HepG2 (cell line): ENCODE results near the gene SH3D19. TPM values are rescaled to one million over a fixed set of nuclear protein-coding genes. Genes with fewer than 3 reads are reported as not detected.

ENCODE experiments used
- DDIT3 ChIP-seq: sonication (generic); formaldehyde crosslinking; IDR thresholded peaks from 2 replicates; pipeline ENCODE4 v1.4.0; 2020; ENCODE audit warnings: mild to moderate bottlenecking, missing genetic modification reagents
- GATAD2A ChIP-seq: IDR thresholded peaks from 2 replicates; pipeline ENCODE4 v1.6.1; 2016
- MED13 ChIP-seq: sonication (generic); formaldehyde crosslinking; IDR thresholded peaks from 2 replicates; pipeline ENCODE4 v1.5.0; 2020; ENCODE audit warnings: missing genetic modification reagents
- MYPOP ChIP-seq: sonication (generic); formaldehyde crosslinking; IDR thresholded peaks from 2 replicates; pipeline ENCODE4 v1.8.1; 2023; ENCODE audit warnings: mild to moderate bottlenecking, moderate library complexity, missing genetic modification reagents
- NFATC3 ChIP-seq: sonication (generic); formaldehyde crosslinking; IDR thresholded peaks from 2 replicates; pipeline ENCODE4 v1.5.1; 2020; ENCODE audit warnings: mild to moderate bottlenecking, missing genetic modification reagents
- NR2F1 ChIP-seq, 2 experiments: fragments of 450-650 bp in 1 of 2; formaldehyde crosslinking in 1 of 2; IDR thresholded peaks; 2 replicates each; pipeline versions ENCODE4 v1.5.0 to v1.6.1; 2016 to 2020; ENCODE audit warnings: mild to moderate bottlenecking in 1 of 2, missing compliant biosample characterization in 1 of 2, missing genetic modification reagents in 1 of 2, moderate library complexity in 1 of 2
- POLR2A ChIP-seq, 2 experiments: IDR thresholded peaks; 2 replicates each; pipeline ENCODE4 v1.6.1; 2011; ENCODE audit warnings: low read depth in 2 of 2, low read length in 2 of 2, mild to moderate bottlenecking in 1 of 2, moderate library complexity in 1 of 2; ENCODE audit not compliant: insufficient read depth in 1 of 2
- PRPF4 ChIP-seq: fragments of 200-400 bp; formaldehyde crosslinking; IDR thresholded peaks from 2 replicates; pipeline ENCODE4 v1.6.1; 2016; ENCODE audit warnings: low read length, low read depth; ENCODE audit not compliant: poor library complexity, severe bottlenecking
- RAD51 ChIP-seq: fragments of 450-650 bp; IDR thresholded peaks from 2 replicates; pipeline ENCODE4 v1.6.1; 2016; ENCODE audit warnings: borderline replicate concordance
- RFX3 ChIP-seq: IDR thresholded peaks from 2 replicates; pipeline ENCODE4 v1.6.1; 2016; ENCODE audit warnings: missing biosample characterization, missing genetic modification reagents
- TFE3 ChIP-seq: IDR thresholded peaks from 2 replicates; pipeline ENCODE4 v1.6.1; 2016
- ZHX1 ChIP-seq: sonication (generic); formaldehyde crosslinking; IDR thresholded peaks from 2 replicates; pipeline ENCODE4 v1.8.1; 2022; ENCODE audit warnings: low read depth, mild to moderate bottlenecking, missing genetic modification reagents
- ZKSCAN1 ChIP-seq: fragments of 150-350 bp; IDR thresholded peaks from 2 replicates; pipeline ENCODE4 v1.6.1; 2014; ENCODE audit warnings: low read length
- ZMYM2 ChIP-seq: sonication (generic); formaldehyde crosslinking; IDR thresholded peaks from 2 replicates; pipeline ENCODE4 v1.8.0; 2022; ENCODE audit warnings: mild to moderate bottlenecking, missing genetic modification reagents
- ZNF280D ChIP-seq: sonication (generic); formaldehyde crosslinking; IDR thresholded peaks from 2 replicates; pipeline ENCODE4 v1.5.1; 2020; ENCODE audit warnings: mild to moderate bottlenecking, missing genetic modification reagents
- ZNF496 ChIP-seq: sonication (generic); formaldehyde crosslinking; IDR thresholded peaks from 2 replicates; pipeline ENCODE4 v1.8.1; 2023; ENCODE audit warnings: mild to moderate bottlenecking, moderate library complexity, missing genetic modification reagents; ENCODE audit not compliant: insufficient replicate concordance
- ZNF597 ChIP-seq: sonication (generic); formaldehyde crosslinking; IDR thresholded peaks from 2 replicates; pipeline ENCODE4 v1.5.0; 2020; ENCODE audit warnings: missing genetic modification reagents
- ZNF607 ChIP-seq: sonication (generic); formaldehyde crosslinking; IDR thresholded peaks from 2 replicates; pipeline ENCODE4 v1.5.1; 2020; ENCODE audit warnings: missing genetic modification reagents, mild to moderate bottlenecking, borderline replicate concordance
- ZNF691 ChIP-seq: sonication (generic); formaldehyde crosslinking; IDR thresholded peaks from 2 replicates; pipeline ENCODE4 v1.4.0; 2020; ENCODE audit warnings: missing genetic modification reagents, low read depth, mild to moderate bottlenecking, borderline replicate concordance
- polyA plus RNA-seq, 8 experiments: library from polyadenylated mRNA; depleted of rRNA in 3 of 8; stranded (reverse) in 7 of 8; unstranded in 1 of 8; fragments of >200 nt; fragmentation: Illumina TruSeq in 4 of 8; extraction: Trizol in 4 of 8; gene quantifications; 2 replicates each; pipeline versions ENCODE4 v1.2.1 to v1.2.3, GENCODE V29; 2011 to 2016; ENCODE audit warnings: low read depth in 4 of 8, missing spikeins in 1 of 8, mixed read lengths in 1 of 8; ENCODE audit not compliant: insufficient read depth in 1 of 8
- total RNA-seq, 5 experiments: library from RNA; depleted of rRNA; stranded (reverse); fragments of >200 nt; fragmentation: Illumina TruSeq; extraction: Trizol; gene quantifications; 2 replicates each; pipeline ENCODE4 v1.2.3, GENCODE V29; 2016; ENCODE audit warnings: low read depth in 1 of 5

Gene SH3D19
- total and polyA plus RNA-seq, 2 of the 13 experiments (the other 11 are each of a cell fraction or from before 2014, with no cell fraction given): 31.2 to 38.0 TPM

GRCh38 chr4:151248519-151248918 is 76.9 kb downstream of the SH3D19 start (continued):
- TF ChIP-seq TFE3 (CRISPR knock-in tag) (no peak), ZNF496 (CRISPR knock-in tag) (no peak), NFATC3 (CRISPR knock-in tag) (no peak), DDIT3 (CRISPR knock-in tag) (no peak), MYPOP (CRISPR knock-in tag) (no peak), ZNF280D (CRISPR knock-in tag) (0 out of 2 replicates have a peak, but pooled peaks have one; percentile 57), ZHX1 (no peak), ZNF607 (CRISPR knock-in tag) (no peak), GATAD2A (CRISPR knock-in tag) (peak; percentile 42; the same call in 1 of the 2 replicates), RFX3 (CRISPR knock-in tag) (no peak), PRPF4 (no peak), NR2F1 (CRISPR knock-in tag; IDR thresholded peaks at IDR 0.05) (peak in 1 of 2 experiments; percentile 22; a peak in 1 of 4 replicates), POLR2A (IDR thresholded peaks at IDR 0.05; ENCODE audit: insufficient read depth in 1 of 2, low read depth in 2 of 2, low read length in 2 of 2) (no peak), RAD51 (no peak), ZNF691 (CRISPR knock-in tag) (no peak), MED13 (no peak), ZKSCAN1 (no peak), ZNF597 (CRISPR knock-in tag) (no peak), ZMYM2 (CRISPR knock-in tag) (no peak)
